Adrenal gland (tissue), 5 donors: ENCODE results near the gene ZMYND8.

Source experiments
- POLR2A ChIP-seq, 2 donors: fragments of 450-650 bp; IDR thresholded peaks; one replicate each; pipeline ENCODE4 v1.6.1; 2017; ENCODE audit warnings: antibody characterized with exemption in 2 of 2, mild to moderate bottlenecking in 2 of 2, moderate library complexity in 1 of 2
- TF ChIP-seq, protein P1 (sequence below), 6 experiments: fragments of 450-650 bp in 4 of 6; fragments of 200-600 bp in 2 of 6; sonication (generic) in 1 of 6; IDR thresholded peaks; 1 replicate in 5 of 6; 2 replicates in 1 of 6; pipeline versions ENCODE4 v1.5.1 to v1.8.0; 2016 to 2021; ENCODE audit warnings: antibody characterized with exemption in 6 of 6, mild to moderate bottlenecking in 2 of 6, moderate library complexity in 1 of 6
- donor health status: DM: no; HTN: no; CAD: no.

DNA sequence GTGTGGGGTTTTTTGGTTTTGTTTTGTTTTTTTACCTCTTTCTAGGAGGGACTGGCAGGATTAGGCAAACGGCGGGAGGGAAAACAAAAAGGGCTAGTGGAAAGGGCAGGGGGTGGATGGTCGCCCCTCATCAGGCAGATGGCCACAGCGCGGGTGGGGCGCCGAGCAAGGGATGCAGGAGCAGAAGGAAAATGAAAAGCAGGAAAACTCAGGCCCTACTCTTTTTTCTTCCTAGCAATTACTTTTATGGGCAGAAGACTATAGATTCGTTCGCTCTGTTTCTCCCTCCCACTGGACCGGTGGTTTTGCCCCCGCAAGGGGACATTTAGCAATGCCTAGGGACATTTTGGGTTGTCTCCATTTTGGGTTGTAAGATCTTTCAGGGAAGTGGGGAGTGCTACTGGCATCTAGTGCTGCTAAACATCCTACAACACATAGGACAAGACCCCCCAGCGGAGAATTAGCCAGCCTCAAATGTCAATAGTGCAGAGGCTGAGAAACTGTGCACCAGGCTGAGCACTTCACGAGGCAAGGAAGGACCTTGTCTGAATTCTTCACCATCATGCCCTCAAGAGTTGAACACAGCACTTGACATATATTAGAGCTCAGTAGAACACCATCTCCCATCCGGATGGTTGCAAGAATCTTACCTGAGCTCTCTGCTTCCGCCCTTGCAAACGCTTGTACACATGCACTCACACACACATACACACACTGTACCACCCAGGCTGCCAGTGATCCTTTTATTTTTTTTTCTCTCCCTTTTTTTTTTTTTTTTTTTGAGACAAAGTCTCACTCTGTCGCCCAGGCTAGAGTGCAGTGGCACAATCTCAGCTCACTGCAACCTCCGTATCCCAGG is 4.8 kb upstream of the ZMYND8 start:
- TF ChIP-seq, protein P1, sequence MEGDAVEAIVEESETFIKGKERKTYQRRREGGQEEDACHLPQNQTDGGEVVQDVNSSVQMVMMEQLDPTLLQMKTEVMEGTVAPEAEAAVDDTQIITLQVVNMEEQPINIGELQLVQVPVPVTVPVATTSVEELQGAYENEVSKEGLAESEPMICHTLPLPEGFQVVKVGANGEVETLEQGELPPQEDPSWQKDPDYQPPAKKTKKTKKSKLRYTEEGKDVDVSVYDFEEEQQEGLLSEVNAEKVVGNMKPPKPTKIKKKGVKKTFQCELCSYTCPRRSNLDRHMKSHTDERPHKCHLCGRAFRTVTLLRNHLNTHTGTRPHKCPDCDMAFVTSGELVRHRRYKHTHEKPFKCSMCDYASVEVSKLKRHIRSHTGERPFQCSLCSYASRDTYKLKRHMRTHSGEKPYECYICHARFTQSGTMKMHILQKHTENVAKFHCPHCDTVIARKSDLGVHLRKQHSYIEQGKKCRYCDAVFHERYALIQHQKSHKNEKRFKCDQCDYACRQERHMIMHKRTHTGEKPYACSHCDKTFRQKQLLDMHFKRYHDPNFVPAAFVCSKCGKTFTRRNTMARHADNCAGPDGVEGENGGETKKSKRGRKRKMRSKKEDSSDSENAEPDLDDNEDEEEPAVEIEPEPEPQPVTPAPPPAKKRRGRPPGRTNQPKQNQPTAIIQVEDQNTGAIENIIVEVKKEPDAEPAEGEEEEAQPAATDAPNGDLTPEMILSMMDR (IDR thresholded peaks at IDR 0.05), result no peak
- no peak for TF ChIP-seq POLR2A (IDR thresholded peaks at IDR 0.05)
